Measurements from ENCODE around the gene ZNF783. TPM values are rescaled to one million over a fixed set of nuclear protein-coding genes. Genes with fewer than 3 reads are reported as not detected.
"Not testable (repeated sequence)": the region's sequence is repeated elsewhere in the genome, so short reads cannot be mapped to it uniquely, and the experiment has no call there.

The ZNF783 gene
- total RNA-seq, 1 donor from 2014 or later: 4.5 TPM

DNA sequence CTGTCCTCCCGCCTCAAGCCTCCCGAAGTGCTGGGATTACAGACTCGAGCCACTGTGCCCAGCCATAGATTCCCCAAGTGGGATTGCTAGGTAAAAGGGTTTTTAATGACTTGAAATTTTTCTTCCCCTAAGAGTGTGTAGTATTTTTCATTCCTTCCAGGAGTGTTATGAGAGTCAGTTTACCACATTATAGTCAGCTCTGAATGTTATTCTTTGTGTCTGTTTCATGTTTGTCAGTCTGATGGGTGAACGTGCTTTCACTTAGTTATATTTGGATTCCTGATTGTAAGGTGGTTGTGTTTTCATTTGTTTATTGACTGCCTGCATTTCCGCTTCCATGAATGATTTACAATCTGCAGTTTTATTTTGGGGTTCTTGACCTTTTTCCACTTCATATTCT, 16.3 kb upstream of the ZNF783 start:
- no peak for DNase-seq
- Histone ChIP-seq H3K4me1 (peaks cover 14% of the 10 kb centered on the region), H3K27me3 (ENCODE audit: low read depth) (no peaks in the 10 kb centered on the region), H3K9me3 (replicated peaks) (peaks cover 6% of the 10 kb centered on the region), H3K4me3 (no peak overlapping the region), H3K36me3 (peaks cover 8% of the 10 kb centered on the region), H3K27ac (replicated peaks) (no peak overlapping the region)
- TF ChIP-seq, protein P1, sequence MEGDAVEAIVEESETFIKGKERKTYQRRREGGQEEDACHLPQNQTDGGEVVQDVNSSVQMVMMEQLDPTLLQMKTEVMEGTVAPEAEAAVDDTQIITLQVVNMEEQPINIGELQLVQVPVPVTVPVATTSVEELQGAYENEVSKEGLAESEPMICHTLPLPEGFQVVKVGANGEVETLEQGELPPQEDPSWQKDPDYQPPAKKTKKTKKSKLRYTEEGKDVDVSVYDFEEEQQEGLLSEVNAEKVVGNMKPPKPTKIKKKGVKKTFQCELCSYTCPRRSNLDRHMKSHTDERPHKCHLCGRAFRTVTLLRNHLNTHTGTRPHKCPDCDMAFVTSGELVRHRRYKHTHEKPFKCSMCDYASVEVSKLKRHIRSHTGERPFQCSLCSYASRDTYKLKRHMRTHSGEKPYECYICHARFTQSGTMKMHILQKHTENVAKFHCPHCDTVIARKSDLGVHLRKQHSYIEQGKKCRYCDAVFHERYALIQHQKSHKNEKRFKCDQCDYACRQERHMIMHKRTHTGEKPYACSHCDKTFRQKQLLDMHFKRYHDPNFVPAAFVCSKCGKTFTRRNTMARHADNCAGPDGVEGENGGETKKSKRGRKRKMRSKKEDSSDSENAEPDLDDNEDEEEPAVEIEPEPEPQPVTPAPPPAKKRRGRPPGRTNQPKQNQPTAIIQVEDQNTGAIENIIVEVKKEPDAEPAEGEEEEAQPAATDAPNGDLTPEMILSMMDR (IDR thresholded peaks at IDR 0.05; ENCODE audit: borderline replicate concordance): no peak
- intact Hi-C loops (cut with micrococcal nuclease): no loop called here

DNA sequence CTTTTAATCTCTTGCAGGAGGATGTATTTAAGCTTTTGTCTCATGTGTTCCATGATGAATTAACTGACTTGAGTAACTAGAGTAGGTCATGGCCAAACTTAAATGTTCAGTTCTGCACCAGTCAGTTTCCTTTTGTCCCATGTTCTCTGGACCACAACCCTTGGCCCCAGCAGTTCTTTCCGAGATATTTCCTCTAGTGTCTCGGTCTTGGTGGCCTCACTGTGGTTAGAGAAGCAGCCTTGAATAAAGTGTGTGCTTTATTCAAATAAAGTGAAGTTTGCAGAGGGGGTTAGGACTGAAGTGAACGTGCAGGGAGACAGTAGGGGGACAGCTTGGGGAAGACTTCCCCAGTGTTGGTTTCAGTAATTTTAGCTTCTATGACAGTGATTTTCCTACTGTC, 13.2 kb upstream of the ZNF783 start:
- Histone ChIP-seq H3K36me3 (peaks cover 38% of the 10 kb centered on the region), H3K27me3 (ENCODE audit: low read depth) (no peaks in the 10 kb centered on the region), H3K27ac (replicated peaks) (no peak overlapping the region), H3K9me3 (replicated peaks) (no peaks in the 10 kb centered on the region), H3K4me3 (no peak overlapping the region), H3K4me1 (peaks cover 4% of the 10 kb centered on the region)
- intact Hi-C loops (cut with micrococcal nuclease): no loop called here
- TF ChIP-seq, protein P1 (IDR thresholded peaks at IDR 0.05; ENCODE audit: borderline replicate concordance): no peak
- DNase-seq: no peak

DNA sequence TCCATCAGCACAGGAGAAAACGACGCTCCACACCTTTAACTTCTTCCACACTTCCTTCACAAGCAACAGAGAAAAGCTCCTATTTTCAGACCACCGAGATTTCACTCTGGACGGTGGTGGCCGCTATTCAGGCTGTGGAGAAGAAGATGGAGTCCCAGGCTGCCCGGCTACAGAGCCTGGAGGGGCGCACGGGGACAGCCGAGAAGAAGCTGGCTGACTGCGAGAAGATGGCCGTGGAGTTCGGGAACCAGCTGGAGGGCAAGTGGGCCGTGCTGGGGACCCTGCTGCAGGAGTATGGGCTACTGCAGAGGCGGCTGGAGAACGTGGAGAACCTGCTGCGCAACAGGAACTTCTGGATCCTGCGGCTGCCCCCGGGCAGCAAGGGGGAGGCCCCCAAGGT, 11.8 kb upstream of the ZNF783 start:
- intact Hi-C loops (cut with micrococcal nuclease); H3K4me3 ChIP-seq; H3K9me3 ChIP-seq (replicated peaks); H3K27ac ChIP-seq (replicated peaks); DNase-seq; H3K27me3 ChIP-seq (ENCODE audit: low read depth); H3K4me1 ChIP-seq: not testable (repeated sequence)
- peaks cover 52% of the 10 kb centered on the region for H3K36me3 ChIP-seq

DNA sequence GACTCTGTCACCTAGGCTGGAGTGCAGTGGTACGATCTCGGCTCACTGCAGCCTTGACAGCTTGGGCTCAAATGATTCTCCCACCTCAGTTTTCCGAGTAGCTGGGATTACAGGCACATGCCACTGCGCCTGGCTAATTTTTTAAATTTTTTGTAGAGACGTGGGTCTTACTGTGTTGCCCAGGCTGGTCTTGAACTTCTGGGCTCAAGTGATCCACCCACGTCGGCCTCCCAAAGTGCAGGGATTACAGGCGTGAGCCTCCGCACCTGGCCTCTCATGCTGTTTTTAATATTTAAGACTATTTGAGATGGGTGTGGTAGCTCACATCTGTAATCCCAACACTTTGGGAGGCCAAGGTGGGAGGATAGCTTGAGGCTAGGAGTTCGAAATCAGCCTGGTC, 10.5 kb upstream of the ZNF783 start:
- H3K4me1 ChIP-seq; H3K27ac ChIP-seq (replicated peaks); intact Hi-C loops (cut with micrococcal nuclease); H3K4me3 ChIP-seq; H3K9me3 ChIP-seq (replicated peaks); H3K27me3 ChIP-seq (ENCODE audit: low read depth); DNase-seq: not testable (repeated sequence)
- H3K36me3 ChIP-seq: peaks cover 65% of the 10 kb centered on the region

DNA sequence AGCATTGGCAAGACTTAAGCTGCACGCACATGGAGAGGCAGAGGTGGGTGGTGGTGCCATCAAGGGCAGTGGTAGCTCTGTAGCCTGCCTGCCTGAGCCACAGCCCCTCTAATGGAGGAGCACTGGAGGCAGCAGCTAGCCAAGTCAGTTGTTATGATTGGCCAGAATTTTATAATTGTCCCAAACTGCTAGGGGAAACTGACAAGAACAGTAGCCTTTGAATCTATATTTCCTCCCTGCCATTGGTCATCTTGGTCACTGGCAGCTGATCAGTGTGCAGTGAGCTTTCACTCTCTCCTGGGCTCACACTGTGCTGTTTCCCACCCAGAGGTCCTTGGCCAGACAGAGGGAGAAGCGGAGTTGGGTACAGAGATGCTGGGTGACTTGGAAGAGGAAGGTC, 9.6 kb upstream of the ZNF783 start:
- TF ChIP-seq, protein P1 (IDR thresholded peaks at IDR 0.05; ENCODE audit: borderline replicate concordance): no peak
- no peak overlapping the region for H3K27ac ChIP-seq (replicated peaks)
- H3K4me1 ChIP-seq: no peaks in the 10 kb centered on the region
- peaks cover 65% of the 10 kb centered on the region for H3K36me3 ChIP-seq
- no peaks in the 10 kb centered on the region for H3K27me3 ChIP-seq (ENCODE audit: low read depth)
- no peak overlapping the region for H3K4me3 ChIP-seq
- intact Hi-C loops (cut with micrococcal nuclease): no loop called here
- no peaks in the 10 kb centered on the region for H3K9me3 ChIP-seq (replicated peaks)
- DNase-seq: no peak

DNA sequence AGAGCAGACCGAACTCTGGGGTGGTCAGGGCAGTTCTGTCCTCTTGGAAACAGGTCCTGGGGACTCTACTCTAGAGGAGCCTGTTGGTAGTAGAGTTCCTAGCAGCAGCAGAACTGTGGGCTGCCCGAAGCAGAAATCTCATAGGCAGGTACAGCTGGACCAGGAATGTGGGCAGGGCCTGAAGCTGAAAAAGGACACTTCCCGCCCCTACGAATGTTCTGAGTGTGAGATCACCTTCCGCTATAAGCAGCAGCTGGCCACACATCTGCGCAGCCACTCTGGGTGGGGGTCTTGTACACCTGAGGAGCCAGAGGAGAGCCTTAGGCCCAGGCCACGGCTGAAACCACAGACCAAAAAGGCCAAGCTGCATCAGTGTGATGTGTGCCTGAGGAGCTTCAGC, 8.3 kb upstream of the ZNF783 start:
- TF ChIP-seq, protein P1 (IDR thresholded peaks at IDR 0.05; ENCODE audit: borderline replicate concordance): no peak
- no peaks in the 10 kb centered on the region for H3K27me3 ChIP-seq (ENCODE audit: low read depth)
- no peaks in the 10 kb centered on the region for H3K9me3 ChIP-seq (replicated peaks)
- no peak for DNase-seq
- H3K27ac ChIP-seq (replicated peaks): no peak overlapping the region
- intact Hi-C loops (cut with micrococcal nuclease): no loop called here
- H3K4me3 ChIP-seq: no peak overlapping the region
- peaks cover 65% of the 10 kb centered on the region for H3K36me3 ChIP-seq
- H3K4me1 ChIP-seq: no peaks in the 10 kb centered on the region

Measured in left ventricle myocardium inferior (tissue), 1 donor.